Measurements from ENCODE around the gene WDFY3.

DNA sequence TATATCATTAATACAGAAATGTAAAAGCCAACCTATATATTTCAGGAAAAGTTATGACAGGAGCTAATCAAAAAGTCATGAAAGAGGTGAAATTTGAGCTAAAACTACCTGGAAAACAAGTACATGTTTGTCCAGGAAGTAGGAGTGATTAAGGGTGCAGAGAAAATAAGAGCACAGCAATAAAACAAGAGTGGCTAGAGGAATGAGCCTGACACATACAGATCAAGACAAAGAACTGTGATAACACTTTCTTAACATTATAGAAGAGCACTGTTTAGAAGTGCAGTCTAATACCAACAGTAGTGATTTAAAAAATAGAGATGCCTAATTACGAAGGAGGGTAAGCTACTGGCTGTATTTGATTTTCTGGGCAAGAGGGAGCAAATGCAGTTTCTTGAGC lies 125.1 kb downstream of the WDFY3 start:
- TF ChIP-seq, protein P1, sequence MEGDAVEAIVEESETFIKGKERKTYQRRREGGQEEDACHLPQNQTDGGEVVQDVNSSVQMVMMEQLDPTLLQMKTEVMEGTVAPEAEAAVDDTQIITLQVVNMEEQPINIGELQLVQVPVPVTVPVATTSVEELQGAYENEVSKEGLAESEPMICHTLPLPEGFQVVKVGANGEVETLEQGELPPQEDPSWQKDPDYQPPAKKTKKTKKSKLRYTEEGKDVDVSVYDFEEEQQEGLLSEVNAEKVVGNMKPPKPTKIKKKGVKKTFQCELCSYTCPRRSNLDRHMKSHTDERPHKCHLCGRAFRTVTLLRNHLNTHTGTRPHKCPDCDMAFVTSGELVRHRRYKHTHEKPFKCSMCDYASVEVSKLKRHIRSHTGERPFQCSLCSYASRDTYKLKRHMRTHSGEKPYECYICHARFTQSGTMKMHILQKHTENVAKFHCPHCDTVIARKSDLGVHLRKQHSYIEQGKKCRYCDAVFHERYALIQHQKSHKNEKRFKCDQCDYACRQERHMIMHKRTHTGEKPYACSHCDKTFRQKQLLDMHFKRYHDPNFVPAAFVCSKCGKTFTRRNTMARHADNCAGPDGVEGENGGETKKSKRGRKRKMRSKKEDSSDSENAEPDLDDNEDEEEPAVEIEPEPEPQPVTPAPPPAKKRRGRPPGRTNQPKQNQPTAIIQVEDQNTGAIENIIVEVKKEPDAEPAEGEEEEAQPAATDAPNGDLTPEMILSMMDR (optimal IDR thresholded peaks at IDR 0.05 in 1 of 3, IDR thresholded peaks at IDR 0.05 in 1 of 3, conservative IDR thresholded peaks at IDR 0.05 in 1 of 3; ENCODE audit: extremely low read depth in 1 of 3, insufficient read depth in 2 of 3, low read length in 3 of 3), result no peak
- no peak for TF ChIP-seq EZH2 (IDR thresholded peaks at IDR 0.05; ENCODE audit: low read length)
